A673 (cell line): Measurements from ENCODE around the gene ARID3A. TPM values are rescaled to one million over a fixed set of nuclear protein-coding genes. Genes with fewer than 3 reads are reported as not detected.

Source experiments
- BruUV-seq: library from RNA; stranded (reverse); fragments of 400-500 nt; replicated peaks from 2 replicates; lab custom pipeline; 2021; lab: Mats Ljungman, UMichigan
- CTCF ChIA-PET: fragments of 300-600 bp; sonication (Branson Sonifier 250); formaldehyde crosslinking; loops from one replicate; lab custom pipeline; 2022; ENCODE audit warnings: antibody characterized with exemption; lab: Charles Lee
- POLR2A ChIA-PET: fragments of 300-600 bp; sonication (Branson Sonifier 250); formaldehyde crosslinking; loops from one replicate; lab custom pipeline; 2022; ENCODE audit warnings: antibody characterized with exemption; ENCODE audit not compliant: low non-redundant PET; lab: Charles Lee
- DNase-seq: peaks from one replicate; pipeline ENCODE4 v3.0.0-alpha.2; 2015; ENCODE audit warnings: low spot score
- H3K27ac ChIP-seq: fragments of 200-600 bp; sonication (generic); 2 replicates; pipeline ENCODE4 v1.5.1; 2016; ENCODE audit warnings: mixed run types, low read depth, mild to moderate bottlenecking, mixed read lengths, antibody characterized with exemption, low read length; ENCODE audit not compliant: poor library complexity, severe bottlenecking
- H3K27me3 ChIP-seq: fragments of 200-600 bp; sonication (generic); replicated peaks from 2 replicates; pipeline ENCODE4 v1.6.1; 2017; ENCODE audit warnings: mixed run types, low read depth, mild to moderate bottlenecking, mixed read lengths, antibody characterized with exemption, low read length; ENCODE audit not compliant: insufficient read depth, poor library complexity
- H3K36me3 ChIP-seq: fragments of 200-600 bp; sonication (generic); 2 replicates; pipeline ENCODE4 v1.6.1; 2016; ENCODE audit warnings: mixed run types, mild to moderate bottlenecking, mixed read lengths, antibody characterized with exemption, low read length; ENCODE audit not compliant: insufficient read depth, poor library complexity, severe bottlenecking
- H3K4me1 ChIP-seq: fragments of 200-600 bp; sonication (generic); 2 replicates; pipeline ENCODE4 v1.6.1; 2017; ENCODE audit warnings: mixed run types, mild to moderate bottlenecking, mixed read lengths, antibody characterized with exemption, low read length; ENCODE audit not compliant: insufficient read depth, poor library complexity, severe bottlenecking
- H3K4me3 ChIP-seq: fragments of 200-600 bp; sonication (generic); 2 replicates; pipeline ENCODE4 v1.5.1; 2016; ENCODE audit warnings: low read depth, mixed run types, mild to moderate bottlenecking, mixed read lengths, low read length; ENCODE audit not compliant: poor library complexity, severe bottlenecking
- H3K9me3 ChIP-seq: fragments of 200-600 bp; sonication (generic); 2 replicates; pipeline ENCODE4 v1.6.1; 2016; ENCODE audit warnings: mixed run types, low read depth, mild to moderate bottlenecking, mixed read lengths, antibody characterized with exemption, low read length; ENCODE audit not compliant: poor library complexity, severe bottlenecking
- CTCF ChIP-seq: fragments of 300-800, 200-600 bp; sonication (generic); conservative IDR thresholded peaks from 2 replicates; pipeline ENCODE4 v1.5.1; 2017; ENCODE audit warnings: low read depth, mild to moderate bottlenecking, antibody characterized with exemption, low read length, moderate library complexity, mixed read lengths
- EZH2 ChIP-seq: fragments of 200-600 bp; sonication (generic); IDR thresholded peaks from 2 replicates; pipeline ENCODE4 v1.6.1; 2017; ENCODE audit warnings: borderline replicate concordance, low read depth, mild to moderate bottlenecking, mixed read lengths, antibody characterized with exemption, low read length; ENCODE audit not compliant: poor library complexity, severe bottlenecking
- intact Hi-C: fragments of 100-400 bp; cut with micrococcal nuclease; formaldehyde crosslinking; loops from one replicate; pipeline ENCODE4 v1.10.0; 2022; ENCODE audit not compliant: unreplicated experiment
- total RNA-seq: library from RNA; stranded (reverse); gene quantifications from 2 replicates; pipeline ENCODE4 v1.2.3, GENCODE V29; 2021

Gene ARID3A
- total RNA-seq, 1 experiment from 2014 or later: 19.6 TPM

GRCh38 chr19:902446-903226 lies 23.2 kb upstream of the ARID3A start:
- no peaks in the 10 kb centered on the region for H3K27me3 ChIP-seq
- intact Hi-C loops: no loop called here
- ChIA-PET POLR2A (interaction anchor here (0.6 kb wide), 1 partner anchor 230 kb away, joined by 3 read pairs; no protein-coding TSS in a partner anchor), CTCF (no interaction called here)
- H3K4me3 ChIP-seq: no peak overlapping the region
- TF ChIP-seq CTCF (no peak), EZH2 (no peak)
- H3K27ac ChIP-seq: no peak overlapping the region
- H3K4me1 ChIP-seq: peaks cover 8% of the 10 kb centered on the region
- no peak for DNase-seq
- H3K9me3 ChIP-seq: no peaks in the 10 kb centered on the region
- peaks cover 4% of the 10 kb centered on the region for H3K36me3 ChIP-seq
- no TSS peak for BruUV-seq

- Histone ChIP-seq H3K27me3 (no peaks in the 10 kb centered on the region), H3K4me1 (peaks cover 8% of the 10 kb centered on the region), H3K27ac (no peak overlapping the region), H3K36me3 (peaks cover 4% of the 10 kb centered on the region), H3K9me3 (no peaks in the 10 kb centered on the region), H3K4me3 (no peak overlapping the region)
- intact Hi-C loops: no loop called here
- TF ChIP-seq EZH2: no peak
- no peak for TF ChIP-seq CTCF
- CTCF ChIA-PET: no interaction called here
- peak; percentile 56 for DNase-seq
- POLR2A ChIA-PET: interaction anchor here (0.6 kb wide), 2 partner anchors 147 to 231 kb away, joined by 3 to 4 read pairs; no protein-coding TSS in a partner anchor
- BruUV-seq: no TSS peak
Measured at GRCh38 chr19:903266-903797, 22.5 kb upstream of the ARID3A start.

GRCh38 chr19:904545-904944 lies 21.3 kb upstream of the ARID3A start:
- POLR2A ChIA-PET: no interaction called here
- H3K27ac ChIP-seq: no peak overlapping the region
- no peak for DNase-seq
- intact Hi-C loops: no loop called here
- no peaks in the 10 kb centered on the region for H3K27me3 ChIP-seq
- H3K36me3 ChIP-seq: peaks cover 2% of the 10 kb centered on the region
- H3K4me1 ChIP-seq: peaks cover 8% of the 10 kb centered on the region
- H3K9me3 ChIP-seq: no peaks in the 10 kb centered on the region
- no peak overlapping the region for H3K4me3 ChIP-seq
- CTCF ChIA-PET: interaction anchor here (0.6 kb wide), 1 partner anchor 300 kb away, joined by 6 read pairs; no protein-coding TSS in a partner anchor
- no peak for TF ChIP-seq CTCF
- TF ChIP-seq EZH2: no peak
- BruUV-seq: no TSS peak
